HG03469 (cell line): Measurements from ENCODE around the gene PCDH11X.
"Not testable (repeated sequence)": the region's sequence is repeated elsewhere in the genome, so short reads cannot be mapped to it uniquely, and the experiment has no call there.

Experiments used
- ATAC-seq: cut with Tn5 transposase; IDR thresholded peaks from one replicate; pipeline ENCODE4 v1.9.1; 2021; ENCODE audit warnings: mild to moderate bottlenecking, moderate library complexity, moderate number of reproducible peaks; ENCODE audit not compliant: unreplicated experiment

PCDH11X gene

GRCh38 chrX:91779135-91779534, at the start of gene PCDH11X:
PCDH11X (plus strand) TSS chrX:91779375; CDS start chrX:91835505, 56,130 bp downstream.
- ATAC-seq = not testable (repeated sequence)

- ATAC-seq = not testable (repeated sequence)
Observed at GRCh38 chrX:91747446-91747845, 31.7 kb upstream of the PCDH11X start.

- not testable (repeated sequence) for ATAC-seq
Observed at GRCh38 chrX:91753022-91753421, 26.2 kb upstream of the PCDH11X start.

- peak; percentile 100 for ATAC-seq
Observed at GRCh38 chrX:91770619-91771488, 8.3 kb upstream of the PCDH11X start.

GRCh38 chrX:91773943-91774342, 5.2 kb upstream of the PCDH11X start:
- ATAC-seq = not testable (repeated sequence)

GRCh38 chrX:91780008-91780407, 833 bp downstream of the PCDH11X start:
- not testable (repeated sequence) for ATAC-seq

GRCh38 chrX:91780698-91781097, 1.5 kb downstream of the PCDH11X start:
- ATAC-seq = not testable (repeated sequence)

- not testable (repeated sequence) for ATAC-seq
Observed at GRCh38 chrX:91781553-91782298, 2.6 kb downstream of the PCDH11X start.

GRCh38 chrX:91782825-91783224, 3.6 kb downstream of the PCDH11X start:
- ATAC-seq = not testable (repeated sequence)

- ATAC-seq = not testable (repeated sequence)
Observed at GRCh38 chrX:91817537-91817936, 38.4 kb downstream of the PCDH11X start.

GRCh38 chrX:91825321-91825720, 46.1 kb downstream of the PCDH11X start:
- not testable (repeated sequence) for ATAC-seq
